ENCODE measurements around the gene KMT5B. TPM values are rescaled to one million over a fixed set of nuclear protein-coding genes. Genes with fewer than 3 reads are reported as not detected.

The KMT5B gene
- total and polyA plus RNA-seq, 10 donors, result 12.3 to 52.8 (median 40.6) TPM

DNA sequence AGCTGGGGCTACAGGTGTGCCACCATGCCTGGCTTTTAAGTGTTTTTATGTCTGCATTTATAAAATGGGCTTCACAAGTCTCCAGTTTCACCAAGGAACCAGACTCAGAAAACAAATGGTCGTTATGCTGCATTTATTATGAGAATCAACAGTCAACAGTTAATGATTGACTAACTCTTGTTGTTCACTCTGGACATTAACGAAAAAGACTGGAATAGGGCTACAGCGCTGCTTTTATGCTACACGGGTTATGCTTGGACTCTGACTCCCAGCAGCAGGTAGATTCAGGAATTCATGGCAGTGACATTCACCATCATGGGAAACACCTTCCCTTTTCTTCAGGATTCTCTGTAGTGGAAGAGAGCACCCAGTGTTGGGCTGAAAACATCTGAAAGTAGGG, 47.5 kb downstream of the KMT5B start:
- Histone ChIP-seq H3K27ac (no peak overlapping the region), H3K9me3 (no peaks in the 10 kb centered on the region), H3K4me3 (no peak overlapping the region), H3K4me1 (no peaks in the 10 kb centered on the region), H3K36me3 (peaks cover 4 to 100% (median 71%) of the 10 kb centered on the region in 6 donors), H3K27me3 (replicated peaks in 1 of 7) (no peaks in the 10 kb centered on the region)
- 91 to 96% (median 94%) methylated on average over 4 of the region's 4 CpGs for WGBS, 5 donors
- TF ChIP-seq POLR2AphosphoS5 (IDR thresholded peaks at IDR 0.05) (no peak), POLR2A (IDR thresholded peaks at IDR 0.05) (no peak)
- TF ChIP-seq, protein P1, sequence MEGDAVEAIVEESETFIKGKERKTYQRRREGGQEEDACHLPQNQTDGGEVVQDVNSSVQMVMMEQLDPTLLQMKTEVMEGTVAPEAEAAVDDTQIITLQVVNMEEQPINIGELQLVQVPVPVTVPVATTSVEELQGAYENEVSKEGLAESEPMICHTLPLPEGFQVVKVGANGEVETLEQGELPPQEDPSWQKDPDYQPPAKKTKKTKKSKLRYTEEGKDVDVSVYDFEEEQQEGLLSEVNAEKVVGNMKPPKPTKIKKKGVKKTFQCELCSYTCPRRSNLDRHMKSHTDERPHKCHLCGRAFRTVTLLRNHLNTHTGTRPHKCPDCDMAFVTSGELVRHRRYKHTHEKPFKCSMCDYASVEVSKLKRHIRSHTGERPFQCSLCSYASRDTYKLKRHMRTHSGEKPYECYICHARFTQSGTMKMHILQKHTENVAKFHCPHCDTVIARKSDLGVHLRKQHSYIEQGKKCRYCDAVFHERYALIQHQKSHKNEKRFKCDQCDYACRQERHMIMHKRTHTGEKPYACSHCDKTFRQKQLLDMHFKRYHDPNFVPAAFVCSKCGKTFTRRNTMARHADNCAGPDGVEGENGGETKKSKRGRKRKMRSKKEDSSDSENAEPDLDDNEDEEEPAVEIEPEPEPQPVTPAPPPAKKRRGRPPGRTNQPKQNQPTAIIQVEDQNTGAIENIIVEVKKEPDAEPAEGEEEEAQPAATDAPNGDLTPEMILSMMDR (IDR thresholded peaks at IDR 0.05 in 8 of 11, conservative IDR thresholded peaks at IDR 0.05 in 3 of 11), result no peak
- DNase-seq, result no peak
- intact Hi-C loops (cut with DNase I; ENCODE audit: low total_unique reads), result no loop called here

DNA sequence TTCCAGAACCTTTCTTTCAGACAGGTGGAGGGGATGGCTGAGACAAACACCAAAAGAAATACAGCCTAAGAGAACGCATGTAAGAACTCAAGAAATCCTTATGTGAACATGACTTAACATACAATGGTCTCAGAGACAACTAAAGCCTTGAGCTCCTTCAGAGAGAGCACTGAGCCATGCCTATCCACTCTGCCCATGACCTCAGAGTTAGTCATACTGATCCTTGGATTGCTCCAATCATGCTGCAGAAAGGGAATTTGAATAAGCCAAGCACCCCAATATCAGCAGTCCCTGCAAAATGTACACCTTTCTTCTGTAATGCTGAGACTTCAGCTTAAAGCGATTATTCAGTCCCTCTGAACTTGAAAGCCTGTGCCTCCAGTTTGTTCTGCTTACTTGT, 48.7 kb downstream of the KMT5B start:
- H3K36me3 ChIP-seq, result peaks cover 0 to 100% (median 62%) of the 10 kb centered on the region in 6 donors

DNA sequence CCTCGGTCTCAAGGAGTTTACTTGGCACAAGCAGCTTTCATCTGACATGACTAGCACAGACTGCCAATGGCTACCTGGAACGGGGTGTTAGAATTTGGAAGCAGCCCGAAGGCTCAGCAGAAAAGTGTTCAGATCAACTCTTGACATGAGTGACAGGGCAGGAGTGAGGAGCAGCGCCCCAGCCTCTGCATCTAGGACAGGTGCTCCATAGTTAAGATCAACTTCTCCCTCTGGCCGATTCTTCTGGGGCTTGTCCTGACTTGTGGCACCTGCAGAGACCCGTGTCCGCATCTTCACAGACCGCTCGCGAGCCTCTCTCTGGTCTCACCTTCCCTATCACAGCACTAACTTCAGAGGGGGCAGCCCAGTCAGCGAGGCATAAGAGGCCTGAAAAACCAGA, 49.4 kb downstream of the KMT5B start:
- no peaks in the 10 kb centered on the region for H3K27me3 ChIP-seq (replicated peaks in 1 of 7)
- no peak overlapping the region for H3K4me3 ChIP-seq
- 88 to 96% (median 90%) methylated on average over 11 of the region's 11 CpGs for WGBS, 5 donors
- no peak for DNase-seq
- TF ChIP-seq, protein P1 (IDR thresholded peaks at IDR 0.05 in 8 of 11, conservative IDR thresholded peaks at IDR 0.05 in 3 of 11), result no peak
- TF ChIP-seq POLR2A (IDR thresholded peaks at IDR 0.05) (no peak), POLR2AphosphoS5 (IDR thresholded peaks at IDR 0.05) (no peak)
- H3K27ac ChIP-seq, result no peak overlapping the region
- H3K9me3 ChIP-seq, result no peaks in the 10 kb centered on the region
- H3K36me3 ChIP-seq, result peaks cover 0 to 100% (median 58%) of the 10 kb centered on the region in 6 donors
- no peaks in the 10 kb centered on the region for H3K4me1 ChIP-seq
- intact Hi-C loops (cut with DNase I; ENCODE audit: low total_unique reads), result no loop called here

More for the DNA sequence above, 48.7 kb downstream of the KMT5B start:
- Histone ChIP-seq H3K27me3 (replicated peaks in 1 of 7) (no peaks in the 10 kb centered on the region), H3K27ac (no peak overlapping the region), H3K4me3 (no peak overlapping the region), H3K4me1 (no peaks in the 10 kb centered on the region), H3K9me3 (no peaks in the 10 kb centered on the region)
- DNase-seq, result no peak
- TF ChIP-seq POLR2AphosphoS5 (IDR thresholded peaks at IDR 0.05) (no peak), POLR2A (IDR thresholded peaks at IDR 0.05) (no peak)
- TF ChIP-seq, protein P1 (IDR thresholded peaks at IDR 0.05 in 8 of 11, conservative IDR thresholded peaks at IDR 0.05 in 3 of 11), result no peak
- intact Hi-C loops (cut with DNase I; ENCODE audit: low total_unique reads), result no loop called here
- 95 to 100% (median 96%) methylated on average over 2 of the region's 2 CpGs for WGBS, 5 donors

DNA sequence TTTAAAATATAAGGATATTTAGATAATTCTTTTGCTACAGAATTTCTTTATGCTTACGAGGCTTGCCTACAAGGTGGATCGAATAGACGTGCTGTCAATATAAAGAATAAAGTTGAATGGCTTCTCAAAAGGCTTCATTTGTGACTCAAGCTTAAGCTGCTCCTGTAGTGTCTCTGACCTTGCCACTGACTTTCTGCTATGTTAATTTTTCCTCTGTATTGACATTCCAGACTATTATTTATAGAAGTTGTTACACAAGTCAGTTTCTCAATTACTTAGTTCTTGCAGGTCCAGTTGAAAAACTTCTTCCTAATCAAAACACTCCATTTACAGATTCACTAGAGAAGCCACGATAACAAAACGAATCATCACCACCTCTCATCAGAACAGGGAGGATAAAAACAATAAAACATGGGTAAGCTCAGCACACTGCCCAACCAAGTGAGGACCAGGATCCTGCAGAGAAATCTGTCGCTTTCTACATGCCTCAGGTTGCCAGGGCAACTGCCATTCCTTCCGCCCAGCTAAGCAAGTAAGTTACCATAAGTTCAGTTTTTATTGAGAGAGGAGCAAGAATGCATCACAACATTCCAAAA, 52.9 kb downstream of the KMT5B start:
- Histone ChIP-seq H3K4me3 (no peak overlapping the region), H3K4me1 (no peaks in the 10 kb centered on the region), H3K9me3 (no peaks in the 10 kb centered on the region), H3K27me3 (replicated peaks in 1 of 7) (no peaks in the 10 kb centered on the region), H3K36me3 (peaks cover 0 to 91% (median 36%) of the 10 kb centered on the region in 6 donors), H3K27ac (no peak overlapping the region)
- 81 to 94% (median 88%) methylated on average over 7 of the region's 7 CpGs for WGBS, 5 donors
- intact Hi-C loops (cut with DNase I; ENCODE audit: low total_unique reads), result no loop called here
- TF ChIP-seq, protein P1 (IDR thresholded peaks at IDR 0.05 in 8 of 11, conservative IDR thresholded peaks at IDR 0.05 in 3 of 11), result no peak
- TF ChIP-seq POLR2AphosphoS5 (IDR thresholded peaks at IDR 0.05), result no peak
- no peak for TF ChIP-seq POLR2A (IDR thresholded peaks at IDR 0.05)
- no peak for DNase-seq
